Daoy (cell line): ENCODE results near the gene TMEM213. TPM values are rescaled to one million over a fixed set of nuclear protein-coding genes. Genes with fewer than 3 reads are reported as not detected.
"Not testable (repeated sequence)": the region's sequence is repeated elsewhere in the genome, so short reads cannot be mapped to it uniquely, and the experiment has no call there.

Experiments used
- DNase-seq: peaks from one replicate; pipeline ENCODE4 v3.0.0-alpha.2; 2015; ENCODE audit warnings: low read depth
- total RNA-seq: library from RNA; depleted of rRNA; stranded (reverse); fragments of >200 nt; shearing (Covaris generic); gene quantifications from 2 replicates; pipeline ENCODE4 v1.2.3, GENCODE V29; 2014

The TMEM213 gene
- total RNA-seq, 1 experiment from 2014 or later: not detected

DNA sequence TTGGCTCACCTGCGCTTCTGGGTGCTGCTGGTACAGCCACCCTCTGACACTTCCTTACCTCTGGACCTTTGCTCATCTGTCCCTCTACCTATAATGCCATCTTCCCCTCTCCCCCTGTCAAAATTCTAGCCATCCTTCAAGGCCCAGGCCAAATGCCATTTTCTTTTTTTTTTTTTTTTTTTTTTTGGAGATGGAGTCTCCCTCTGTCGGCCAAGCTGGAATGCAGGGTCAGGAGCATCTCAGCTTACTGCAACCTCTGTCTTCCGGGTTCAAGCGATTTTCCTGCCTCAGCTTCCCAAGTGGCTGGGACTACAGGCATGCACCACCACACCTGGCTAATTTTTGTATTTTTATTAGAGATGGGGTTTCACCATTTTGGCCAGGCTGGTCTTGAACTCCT lies 748 bp upstream of the TMEM213 start:
- DNase-seq: not testable (repeated sequence)

DNA sequence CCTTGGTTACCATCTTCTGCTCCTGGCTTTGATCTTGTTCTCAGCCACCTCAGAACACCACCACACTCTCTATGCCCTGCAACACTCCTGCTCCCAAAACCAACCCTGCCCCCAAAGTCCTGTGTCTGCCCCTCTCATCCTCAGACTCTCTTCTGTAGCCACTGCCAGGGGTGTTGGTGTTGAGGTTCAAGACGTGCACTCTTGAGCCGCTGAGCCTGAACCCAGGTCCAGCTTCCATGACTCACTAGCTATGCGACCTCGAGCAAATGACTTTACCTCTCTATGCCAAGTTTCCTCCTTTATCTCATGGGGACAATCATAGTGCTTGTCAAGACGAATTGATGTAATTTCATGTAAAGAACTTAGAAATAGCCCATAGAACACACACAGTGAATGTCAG lies 1.0 kb downstream of the TMEM213 start:
- DNase-seq: no peak

- no peak for DNase-seq
Observed at GRCh38 chr7:138799336-138800000, 1.7 kb downstream of the TMEM213 start.

DNA sequence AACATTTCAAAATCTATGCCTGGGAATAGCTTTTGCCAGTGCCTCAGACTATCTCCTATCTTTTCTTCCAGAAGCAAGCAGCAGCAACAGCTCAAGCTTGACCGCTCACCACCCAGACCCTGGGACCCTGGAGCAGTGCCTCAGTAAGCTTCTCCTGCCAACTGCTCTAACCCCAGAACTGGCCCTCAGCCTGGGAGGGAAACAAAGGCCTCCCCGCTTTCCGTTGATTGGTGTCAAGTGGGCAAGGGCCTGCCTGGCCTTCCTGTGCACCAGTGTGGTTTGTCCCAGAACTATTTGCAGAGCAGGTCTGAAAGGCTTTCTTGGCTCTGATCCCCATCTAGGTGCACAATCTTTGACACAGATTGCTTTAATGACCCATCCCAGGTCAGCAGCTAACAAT lies 3.5 kb downstream of the TMEM213 start:
- DNase-seq: no peak

GRCh38 chr7:138802706-138803105 lies 4.9 kb downstream of the TMEM213 start:
- no peak for DNase-seq

GRCh38 chr7:138804618-138805017 lies 6.8 kb downstream of the TMEM213 start:
- DNase-seq: no peak

- DNase-seq: no peak
Observed at GRCh38 chr7:138809346-138809745, 11.6 kb downstream of the TMEM213 start.

GRCh38 chr7:138811327-138811726 lies 13.5 kb downstream of the TMEM213 start:
- not testable (repeated sequence) for DNase-seq

- no peak for DNase-seq
Observed at GRCh38 chr7:138813945-138814344, 16.2 kb downstream of the TMEM213 start.

DNA sequence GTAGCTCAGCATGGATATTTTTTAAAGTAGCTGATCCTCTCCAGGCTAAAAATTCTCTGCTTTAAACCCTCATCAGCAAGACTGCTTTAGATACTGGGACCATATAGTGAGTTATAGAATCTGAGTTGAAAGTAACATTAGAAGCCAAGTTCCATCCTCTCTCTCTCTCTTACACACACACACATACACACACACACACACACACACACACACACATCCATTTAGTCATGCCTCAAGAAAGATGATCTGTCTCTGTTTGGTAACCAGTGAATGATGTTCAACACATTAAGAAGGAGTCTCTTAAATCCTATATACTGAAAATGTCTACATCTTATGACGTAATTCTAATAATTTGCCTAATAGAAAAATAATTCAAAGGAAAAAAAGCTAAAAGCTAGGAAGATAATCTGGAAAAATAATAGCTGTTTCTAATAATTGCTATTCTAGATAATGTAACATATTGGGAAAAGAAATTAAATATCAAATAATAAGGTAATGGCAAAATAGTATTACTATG lies 17.1 kb downstream of the TMEM213 start:
- no peak for DNase-seq

DNA sequence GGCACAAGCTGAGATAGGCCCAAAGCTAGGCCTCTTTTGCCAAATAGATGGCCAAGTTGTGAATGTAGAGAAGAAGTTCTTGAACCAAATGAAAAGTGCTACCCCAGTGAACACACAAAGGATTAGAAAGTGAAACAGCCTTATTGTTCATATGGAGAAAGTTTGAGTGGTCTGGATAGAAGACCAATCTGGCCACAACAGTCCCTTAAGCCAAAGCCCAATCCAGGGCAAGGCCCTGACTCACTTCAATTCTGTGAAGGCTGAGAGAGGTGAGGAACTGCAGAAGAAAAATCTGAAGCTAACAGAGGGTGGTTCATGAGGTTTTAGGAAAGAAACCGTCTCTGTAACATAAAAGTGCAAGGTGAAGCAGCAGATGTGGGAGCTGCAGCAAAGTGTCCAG lies 18.9 kb downstream of the TMEM213 start:
- DNase-seq: no peak

GRCh38 chr7:138819625-138820024 lies 21.8 kb downstream of the TMEM213 start:
- no peak for DNase-seq

DNA sequence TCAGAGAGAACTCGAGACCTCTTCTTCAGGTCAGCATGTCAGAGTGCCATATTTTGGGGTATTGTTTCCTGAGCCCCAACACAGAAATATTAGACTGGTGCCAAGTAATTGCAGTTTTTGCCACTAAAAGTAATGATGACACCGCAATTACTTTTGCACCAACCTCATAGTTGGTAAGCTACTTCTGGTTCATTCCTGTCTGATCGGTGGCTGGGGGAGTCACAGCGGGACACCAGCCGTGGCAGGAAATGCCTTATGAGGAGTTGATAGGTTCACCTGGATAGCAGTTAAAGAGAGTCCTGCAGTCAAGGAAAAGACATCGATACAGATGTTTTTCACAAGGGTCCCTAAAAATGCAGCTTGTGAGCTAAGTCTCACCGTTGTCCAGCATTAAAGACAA lies 24.1 kb downstream of the TMEM213 start:
- no peak for DNase-seq

- DNase-seq: no peak
Observed at GRCh38 chr7:138822867-138823535, 25.2 kb downstream of the TMEM213 start.

- DNase-seq: no peak
Observed at GRCh38 chr7:138825049-138825721, 27.4 kb downstream of the TMEM213 start.

- DNase-seq: no peak
Observed at GRCh38 chr7:138828302-138828701, 30.5 kb downstream of the TMEM213 start.

DNA sequence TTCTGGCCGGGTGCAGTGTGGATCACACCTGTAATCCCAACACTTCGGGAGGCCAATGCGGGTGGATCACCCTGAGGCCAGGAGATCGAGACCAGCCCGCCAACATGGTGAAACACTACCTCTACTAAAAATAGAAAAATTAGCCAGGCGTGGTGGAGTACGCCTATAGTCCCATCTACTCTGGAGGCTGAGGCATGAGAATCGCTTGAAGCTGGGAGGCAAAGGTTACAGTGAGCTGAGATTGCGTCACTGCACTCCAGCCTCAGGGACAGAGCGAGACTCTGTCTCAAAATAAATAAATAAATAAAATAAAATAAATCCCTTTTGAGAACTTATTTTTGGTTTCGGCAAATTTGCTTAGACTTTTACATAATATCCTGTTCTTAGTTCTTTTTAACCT lies 31.5 kb downstream of the TMEM213 start:
- DNase-seq: no peak

DNA sequence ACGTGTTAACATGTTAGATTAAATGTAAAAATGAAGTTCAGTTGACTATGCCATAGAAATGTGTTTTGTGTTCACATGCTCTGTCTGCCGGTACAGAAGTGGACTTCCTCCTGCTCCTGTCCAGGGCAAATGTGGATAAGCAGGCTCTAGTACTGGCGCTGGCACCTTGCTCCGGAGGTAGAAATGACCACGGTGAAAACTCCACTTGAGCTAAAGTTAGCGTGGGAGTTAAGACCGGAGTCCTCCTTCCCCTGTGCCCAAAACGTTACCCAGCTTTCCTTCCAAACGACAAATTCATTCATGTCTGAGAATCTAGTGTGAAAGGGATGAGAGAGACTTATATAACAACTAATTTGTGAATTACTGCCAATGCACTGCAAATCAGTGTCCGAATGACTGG lies 35.2 kb downstream of the TMEM213 start:
- DNase-seq: no peak

DNA sequence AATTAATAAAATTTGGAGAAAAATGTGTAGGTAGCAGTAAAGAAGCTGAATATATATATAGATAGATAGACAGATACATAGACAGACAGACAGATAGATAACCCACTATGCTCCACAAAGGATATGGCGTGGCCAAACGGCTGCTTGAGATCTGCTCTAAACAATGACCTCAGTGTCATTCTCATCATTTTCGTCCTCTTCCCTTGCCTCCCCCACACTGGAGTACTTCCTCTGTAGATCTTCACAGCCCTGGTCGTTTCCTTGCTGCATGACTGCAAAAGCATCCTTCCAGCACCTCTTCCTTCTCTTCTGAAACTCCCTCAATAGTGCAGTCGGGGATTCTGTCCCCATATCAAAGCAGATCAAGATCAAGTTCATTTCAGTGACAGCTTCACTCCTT lies 35.8 kb downstream of the TMEM213 start:
- no peak for DNase-seq

GRCh38 chr7:138834583-138834982 lies 36.8 kb downstream of the TMEM213 start:
- DNase-seq: no peak

DNA sequence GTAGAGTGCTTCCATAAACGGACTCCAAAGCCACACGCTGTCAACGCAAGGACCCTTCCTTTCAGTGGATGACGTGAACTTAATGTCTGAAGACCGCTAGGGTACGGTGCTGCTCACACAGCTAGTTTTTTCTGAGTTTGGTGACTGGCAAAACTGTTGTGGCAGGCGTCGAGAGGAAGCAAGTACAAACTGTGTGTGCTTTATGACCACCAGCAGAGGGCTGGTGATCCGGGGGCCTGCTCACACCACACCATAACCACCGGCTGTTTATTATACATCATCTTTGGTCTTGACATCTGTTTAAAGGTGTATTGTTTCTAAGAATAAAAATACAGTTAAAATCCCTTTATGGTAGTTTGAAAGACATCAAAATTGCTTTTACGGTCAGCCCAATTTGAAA lies 37.3 kb downstream of the TMEM213 start:
- DNase-seq: no peak

DNA sequence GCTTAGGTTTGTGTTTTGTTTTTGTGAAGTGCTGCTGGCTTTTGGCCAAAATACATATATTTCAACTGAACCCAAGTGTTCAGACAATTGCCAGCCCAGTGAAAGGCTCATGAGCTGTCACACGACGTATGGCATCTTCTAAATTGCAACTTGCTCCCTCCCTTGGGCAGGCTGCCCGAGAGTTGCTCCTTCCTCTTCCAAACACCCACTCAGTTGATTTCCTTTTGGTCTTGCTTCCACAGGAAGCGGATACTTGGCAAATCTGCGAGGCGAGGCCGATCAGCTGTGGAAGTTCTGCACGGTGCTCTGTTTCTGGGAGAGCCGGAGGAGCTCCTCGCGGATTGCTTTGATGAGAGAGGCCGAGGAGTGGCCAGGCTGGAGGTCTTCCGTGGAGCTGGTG lies 39.8 kb downstream of the TMEM213 start:
- no peak for DNase-seq

DNA sequence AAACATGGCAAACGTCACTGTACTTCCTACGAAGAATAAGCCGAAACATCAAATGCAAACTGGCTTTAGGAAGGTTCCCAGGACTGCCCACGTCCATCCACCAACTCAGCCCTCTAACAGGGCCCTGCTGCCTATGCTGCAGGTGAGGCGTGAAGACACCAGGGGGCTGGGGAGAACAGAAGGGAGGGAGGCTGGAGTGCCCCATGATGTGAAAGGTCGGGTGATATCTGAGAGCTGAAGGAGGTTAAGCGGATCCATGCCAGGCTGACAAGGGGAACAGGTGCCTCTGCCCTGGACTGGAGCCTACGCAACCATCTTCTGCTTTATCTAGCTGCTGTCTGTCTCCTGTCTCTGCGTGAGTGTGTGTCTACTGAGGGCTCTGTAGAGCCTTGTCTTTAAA lies 40.4 kb downstream of the TMEM213 start:
- DNase-seq: no peak
